ENCODE results near the gene GALNT13.

GALNT13 gene

DNA sequence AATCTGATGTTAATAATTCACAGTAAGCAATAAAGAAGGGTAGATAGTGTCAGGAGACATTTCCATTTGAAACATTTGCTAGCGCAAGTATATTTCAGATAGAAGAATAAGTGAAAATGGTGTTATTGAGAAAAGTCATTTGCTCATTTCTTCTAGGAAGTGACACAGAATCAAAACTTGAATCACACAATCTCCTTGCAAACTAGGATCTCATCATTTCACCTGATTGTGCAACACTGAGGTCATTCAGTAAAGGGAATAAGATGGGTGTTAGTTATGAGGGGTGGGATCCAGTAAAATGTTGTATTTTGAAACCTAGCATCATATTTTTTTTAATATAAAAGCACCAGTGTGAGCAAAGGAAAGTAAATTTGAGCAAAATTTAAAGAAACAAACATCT lies 618.8 kb downstream of the GALNT13 start:
- DNase-seq = no peak

DNA sequence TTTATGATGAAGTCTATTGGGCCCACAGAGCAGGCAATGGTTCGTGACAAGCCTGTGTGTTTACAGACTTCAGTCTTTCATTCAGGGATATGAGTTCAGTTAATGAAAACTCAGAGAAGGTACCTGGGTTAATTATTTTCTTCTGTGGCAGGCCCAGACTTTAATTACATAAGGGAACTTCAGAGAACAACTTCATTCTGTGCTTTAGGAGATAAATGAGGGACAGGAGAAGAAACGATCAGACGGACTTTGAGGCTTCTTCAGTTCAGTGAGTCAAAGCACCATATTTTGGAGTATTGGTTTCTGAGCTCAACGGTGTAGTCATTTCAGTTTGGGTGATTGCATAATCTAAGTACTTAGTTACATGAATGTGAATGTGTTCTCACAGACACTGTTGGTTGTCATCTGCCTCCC lies 623.7 kb downstream of the GALNT13 start:
- DNase-seq = no peak

DNA sequence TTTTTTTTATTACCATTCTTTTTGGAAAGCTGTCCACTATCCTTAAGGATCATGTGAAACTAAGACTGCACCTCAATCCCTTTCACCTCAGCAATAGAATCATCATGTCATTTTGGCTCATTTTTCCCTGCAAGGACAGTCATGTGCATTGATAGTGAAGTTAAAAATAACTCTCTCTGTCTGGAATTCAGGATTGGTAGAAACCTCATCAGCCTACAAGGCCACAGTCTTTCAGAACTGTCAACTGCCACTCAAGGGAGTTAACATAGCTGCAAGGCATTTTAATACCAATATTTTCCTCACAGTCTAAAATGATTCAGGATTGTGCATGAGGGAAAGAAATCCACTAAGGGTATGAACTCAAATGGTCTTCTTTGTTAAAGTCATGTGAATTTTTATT lies 625.3 kb downstream of the GALNT13 start:
- no peak for DNase-seq

Measured in EL (cell line).